RWPE2 (cell line): Measurements from ENCODE around the gene OCIAD2.

Source experiments
- ATAC-seq: fragments of 200-7000 bp; cut with Tn5 transposase; 3 replicates; pipeline ENCODE4 v1.9.1; 2021; ENCODE audit warnings: low read depth
- DNase-seq: peaks from one replicate; pipeline ENCODE4 v3.0.0-alpha.2; 2020; ENCODE audit warnings: low spot score
- H3K27ac ChIP-seq: fragments of 450-650 bp; 2 replicates; pipeline ENCODE4 v1.5.1; 2017; ENCODE audit warnings: mild to moderate bottlenecking; ENCODE audit not compliant: poor library complexity, severe bottlenecking
- H3K27me3 ChIP-seq: fragments of 250-450 bp; sonication (Bioruptor Pico); 2 replicates; pipeline ENCODE4 v1.5.1; 2021; ENCODE audit warnings: mild to moderate bottlenecking, moderate library complexity; ENCODE audit not compliant: insufficient read depth, poor library complexity, severe bottlenecking
- H3K36me3 ChIP-seq: fragments of 250-450 bp; sonication (Bioruptor Pico); 2 replicates; pipeline ENCODE4 v1.5.1; 2020; ENCODE audit warnings: low read depth, mild to moderate bottlenecking, moderate library complexity
- H3K4me1 ChIP-seq: fragments of 250-450 bp; sonication (Bioruptor Pico); 2 replicates; pipeline ENCODE4 v1.5.1; 2021; ENCODE audit warnings: mild to moderate bottlenecking, moderate library complexity; ENCODE audit not compliant: insufficient read depth, poor library complexity, severe bottlenecking
- H3K4me3 ChIP-seq: fragments of 250-450 bp; sonication (Bioruptor Pico); 2 replicates; pipeline ENCODE4 v1.5.1; 2021; ENCODE audit warnings: mild to moderate bottlenecking, moderate library complexity; ENCODE audit not compliant: severe bottlenecking
- H3K9me3 ChIP-seq: fragments of 250-450 bp; sonication (Bioruptor Pico); 2 replicates; pipeline ENCODE4 v1.5.1; 2021; ENCODE audit warnings: mild to moderate bottlenecking, moderate library complexity; ENCODE audit not compliant: severe bottlenecking
- CTCF ChIP-seq: fragments of 450-650 bp; IDR thresholded peaks from one replicate; pipeline ENCODE4 v1.5.1; 2017; ENCODE audit warnings: mild to moderate bottlenecking, moderate library complexity; ENCODE audit not compliant: poor library complexity, severe bottlenecking

Gene OCIAD2

GRCh38 chr4:48939785-48940184 lies 33.2 kb upstream of the OCIAD2 start:
- no peaks in the 10 kb centered on the region for H3K36me3 ChIP-seq
- H3K9me3 ChIP-seq: no peaks in the 10 kb centered on the region
- no peak overlapping the region for H3K4me3 ChIP-seq
- H3K27ac ChIP-seq: peak overlapping the region; percentile 67
- peak; percentile 48 for ATAC-seq
- H3K27me3 ChIP-seq: no peaks in the 10 kb centered on the region
- no peak for TF ChIP-seq CTCF
- DNase-seq: peak; percentile 68
- H3K4me1 ChIP-seq: peaks cover 38% of the 10 kb centered on the region

- no peak overlapping the region for H3K4me3 ChIP-seq
- peak overlapping the region; percentile 67 for H3K27ac ChIP-seq
- ATAC-seq (no peak), DNase-seq (no peak)
- H3K4me1 ChIP-seq: peaks cover 29% of the 10 kb centered on the region
- no peaks in the 10 kb centered on the region for H3K36me3 ChIP-seq
- no peaks in the 10 kb centered on the region for H3K27me3 ChIP-seq
- no peak for TF ChIP-seq CTCF
- H3K9me3 ChIP-seq: no peaks in the 10 kb centered on the region
Measured at GRCh38 chr4:48938831-48939230, 32.3 kb upstream of the OCIAD2 start.

GRCh38 chr4:48937033-48937432 lies 30.5 kb upstream of the OCIAD2 start:
- TF ChIP-seq CTCF: no peak
- ATAC-seq (no peak), DNase-seq (no peak)
- H3K36me3 ChIP-seq: no peaks in the 10 kb centered on the region
- H3K27me3 ChIP-seq: no peaks in the 10 kb centered on the region
- no peak overlapping the region for H3K27ac ChIP-seq
- no peaks in the 10 kb centered on the region for H3K9me3 ChIP-seq
- H3K4me3 ChIP-seq: no peak overlapping the region
- peaks cover 25% of the 10 kb centered on the region for H3K4me1 ChIP-seq

- Histone ChIP-seq H3K9me3 (no peaks in the 10 kb centered on the region), H3K36me3 (no peaks in the 10 kb centered on the region), H3K27me3 (no peaks in the 10 kb centered on the region), H3K4me1 (no peaks in the 10 kb centered on the region), H3K27ac (no peak overlapping the region), H3K4me3 (no peak overlapping the region)
- no peak for DNase-seq
- TF ChIP-seq CTCF: no peak
- ATAC-seq: no peak
Measured at GRCh38 chr4:48931459-48931858, 24.9 kb upstream of the OCIAD2 start.

GRCh38 chr4:48930654-48931053 lies 24.1 kb upstream of the OCIAD2 start:
- H3K36me3 ChIP-seq: no peaks in the 10 kb centered on the region
- DNase-seq (no peak), ATAC-seq (no peak)
- H3K4me1 ChIP-seq: no peaks in the 10 kb centered on the region
- H3K9me3 ChIP-seq: no peaks in the 10 kb centered on the region
- TF ChIP-seq CTCF: no peak
- H3K27ac ChIP-seq: no peak overlapping the region
- H3K27me3 ChIP-seq: no peaks in the 10 kb centered on the region
- no peak overlapping the region for H3K4me3 ChIP-seq
